Measurements from ENCODE around the gene TMEM117. TPM values are rescaled to one million over a fixed set of nuclear protein-coding genes. Genes with fewer than 3 reads are reported as not detected.
"Not testable (repeated sequence)": the region's sequence is repeated elsewhere in the genome, so short reads cannot be mapped to it uniquely, and the experiment has no call there.

TMEM117 gene
- total RNA-seq, 1 donor from 2014 or later: 11.6 TPM

DNA sequence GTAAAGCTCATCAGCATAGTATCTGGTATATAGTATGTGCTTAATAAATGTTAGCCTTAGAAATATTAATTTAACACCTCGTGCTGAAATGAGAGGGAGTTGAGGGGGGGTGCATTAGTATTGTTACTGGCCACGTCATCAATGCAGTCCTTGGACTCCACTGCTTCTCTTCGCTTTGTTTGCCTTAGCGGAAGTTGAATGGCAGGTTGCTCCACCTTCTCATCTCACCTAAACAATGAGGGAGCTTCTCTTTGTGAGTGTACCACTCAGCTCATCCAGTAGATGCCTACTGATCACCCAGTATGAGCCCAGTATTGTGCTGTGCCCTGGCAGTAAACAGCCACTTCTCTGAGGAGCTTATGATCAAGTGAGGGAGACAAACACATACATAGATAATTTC, 4.5 kb downstream of the TMEM117 start:
- Mint-ChIP-seq H3K4me1 (ENCODE audit: low read depth) (peaks cover 14% of the 10 kb centered on the region), H3K27me3 (peaks cover 4% of the 10 kb centered on the region), H3K9me3 (ENCODE audit: low read depth) (no peaks in the 10 kb centered on the region), H3K27ac (no peak overlapping the region), H3K36me3 (ENCODE audit: insufficient read depth) (no peaks in the 10 kb centered on the region), H3K4me3 (ENCODE audit: low read depth) (no peak overlapping the region)
- TF ChIP-seq, protein P1, sequence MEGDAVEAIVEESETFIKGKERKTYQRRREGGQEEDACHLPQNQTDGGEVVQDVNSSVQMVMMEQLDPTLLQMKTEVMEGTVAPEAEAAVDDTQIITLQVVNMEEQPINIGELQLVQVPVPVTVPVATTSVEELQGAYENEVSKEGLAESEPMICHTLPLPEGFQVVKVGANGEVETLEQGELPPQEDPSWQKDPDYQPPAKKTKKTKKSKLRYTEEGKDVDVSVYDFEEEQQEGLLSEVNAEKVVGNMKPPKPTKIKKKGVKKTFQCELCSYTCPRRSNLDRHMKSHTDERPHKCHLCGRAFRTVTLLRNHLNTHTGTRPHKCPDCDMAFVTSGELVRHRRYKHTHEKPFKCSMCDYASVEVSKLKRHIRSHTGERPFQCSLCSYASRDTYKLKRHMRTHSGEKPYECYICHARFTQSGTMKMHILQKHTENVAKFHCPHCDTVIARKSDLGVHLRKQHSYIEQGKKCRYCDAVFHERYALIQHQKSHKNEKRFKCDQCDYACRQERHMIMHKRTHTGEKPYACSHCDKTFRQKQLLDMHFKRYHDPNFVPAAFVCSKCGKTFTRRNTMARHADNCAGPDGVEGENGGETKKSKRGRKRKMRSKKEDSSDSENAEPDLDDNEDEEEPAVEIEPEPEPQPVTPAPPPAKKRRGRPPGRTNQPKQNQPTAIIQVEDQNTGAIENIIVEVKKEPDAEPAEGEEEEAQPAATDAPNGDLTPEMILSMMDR (IDR thresholded peaks at IDR 0.05; ENCODE audit: unreplicated experiment): no peak
- DNase-seq (ENCODE audit: low spot score, unreplicated experiment): no peak

DNA sequence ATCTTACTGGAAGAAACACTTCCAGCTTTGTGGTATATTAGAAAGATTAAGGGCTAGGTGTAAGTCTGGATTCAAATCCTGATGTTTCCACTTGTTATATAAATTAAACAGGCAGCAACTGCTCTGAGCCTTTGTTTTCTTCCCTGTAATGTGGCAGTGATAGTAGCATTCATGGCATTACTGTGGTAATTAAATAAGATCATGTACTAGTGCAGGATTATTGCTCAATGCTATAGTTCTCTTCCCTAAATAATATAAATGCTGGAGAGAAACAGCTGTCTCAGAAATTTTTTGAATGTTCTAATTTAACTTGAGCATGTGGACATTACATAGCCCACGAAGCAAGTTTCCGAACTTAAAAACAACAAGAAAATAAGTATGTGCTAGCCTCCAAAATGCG, 5.4 kb downstream of the TMEM117 start:
- TF ChIP-seq, protein P1 (IDR thresholded peaks at IDR 0.05; ENCODE audit: unreplicated experiment): no peak
- peaks cover 3% of the 10 kb centered on the region for H3K27me3 Mint-ChIP-seq
- peaks cover 14% of the 10 kb centered on the region for H3K4me1 Mint-ChIP-seq (ENCODE audit: low read depth)
- no peak overlapping the region for H3K4me3 Mint-ChIP-seq (ENCODE audit: low read depth)
- peaks cover under 1% of the 10 kb centered on the region for H3K9me3 Mint-ChIP-seq (ENCODE audit: low read depth)
- H3K36me3 Mint-ChIP-seq (ENCODE audit: insufficient read depth): peaks cover 7% of the 10 kb centered on the region
- no peak overlapping the region for H3K27ac Mint-ChIP-seq
- DNase-seq (ENCODE audit: low spot score, unreplicated experiment): no peak

DNA sequence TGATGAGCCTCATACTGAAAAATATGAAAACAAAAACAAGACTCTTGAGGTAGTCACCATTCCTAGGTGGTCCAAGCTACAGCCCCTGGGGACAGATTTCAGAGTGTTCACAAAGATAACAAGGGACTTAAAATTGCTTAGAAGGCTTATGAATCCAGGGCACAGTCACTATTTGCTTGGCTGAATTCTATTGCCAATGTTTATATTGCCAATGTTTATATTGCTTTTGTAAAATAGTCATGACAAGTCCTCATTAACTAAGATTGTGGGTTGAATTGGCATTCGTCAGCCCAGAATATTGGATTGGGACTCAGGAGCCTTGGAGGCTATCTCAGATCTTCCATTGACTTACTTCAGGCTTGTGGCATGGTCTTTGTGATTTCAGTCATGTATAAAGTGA, 6.4 kb downstream of the TMEM117 start:
- Mint-ChIP-seq H3K36me3 (ENCODE audit: insufficient read depth) (peaks cover 15% of the 10 kb centered on the region), H3K27ac (no peak overlapping the region), H3K4me1 (ENCODE audit: low read depth) (peaks cover 11% of the 10 kb centered on the region), H3K27me3 (peaks cover 3% of the 10 kb centered on the region), H3K9me3 (ENCODE audit: low read depth) (peaks cover 10% of the 10 kb centered on the region), H3K4me3 (ENCODE audit: low read depth) (no peak overlapping the region)
- no peak for DNase-seq (ENCODE audit: low spot score, unreplicated experiment)
- TF ChIP-seq, protein P1 (IDR thresholded peaks at IDR 0.05; ENCODE audit: unreplicated experiment): no peak

DNA sequence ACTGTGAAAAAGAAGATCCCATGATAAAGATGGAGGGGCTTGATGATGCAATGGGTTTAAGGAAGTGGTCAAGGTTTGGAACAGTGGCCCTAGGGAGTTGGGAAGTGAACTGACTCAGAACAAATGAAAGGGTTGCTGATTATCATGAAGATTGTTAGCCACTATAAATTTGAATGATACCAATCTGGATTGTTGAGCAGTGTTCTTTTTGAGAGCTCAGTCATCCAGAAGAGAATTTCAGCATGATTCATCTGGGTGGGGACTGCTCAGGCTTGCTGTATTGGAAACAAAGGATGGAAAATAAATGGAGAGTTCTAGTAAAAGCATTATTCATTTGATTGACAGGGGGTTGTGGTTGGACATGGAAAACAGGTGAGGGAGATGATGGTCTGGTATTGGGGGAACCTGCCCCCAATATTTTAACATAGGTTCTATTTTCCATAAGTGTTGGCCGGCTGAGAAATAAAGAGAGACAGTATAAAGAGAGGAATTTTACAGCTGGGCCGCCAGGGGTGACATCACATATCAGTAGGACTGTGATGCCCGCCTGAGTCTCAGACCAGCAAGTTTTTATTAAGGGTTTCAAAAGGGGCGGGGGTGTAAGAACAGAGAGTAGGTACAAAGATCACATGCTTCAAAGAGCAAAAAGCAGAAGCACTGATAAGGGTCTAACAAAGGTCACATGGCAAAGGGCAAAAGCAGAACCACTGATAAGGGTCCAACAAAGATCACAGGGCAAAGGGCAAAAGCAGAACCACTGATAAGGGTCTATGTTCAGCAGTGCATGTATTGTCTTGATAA, 11.7 kb downstream of the TMEM117 start:
- peak overlapping the region; percentile 17 for H3K27ac Mint-ChIP-seq
- not testable (repeated sequence) for H3K27me3 Mint-ChIP-seq; DNase-seq (ENCODE audit: low spot score, unreplicated experiment); H3K4me3 Mint-ChIP-seq (ENCODE audit: low read depth); H3K4me1 Mint-ChIP-seq (ENCODE audit: low read depth)
- H3K9me3 Mint-ChIP-seq (ENCODE audit: low read depth): peaks cover 25% of the 10 kb centered on the region
- H3K36me3 Mint-ChIP-seq (ENCODE audit: insufficient read depth): peaks cover 32% of the 10 kb centered on the region

DNA sequence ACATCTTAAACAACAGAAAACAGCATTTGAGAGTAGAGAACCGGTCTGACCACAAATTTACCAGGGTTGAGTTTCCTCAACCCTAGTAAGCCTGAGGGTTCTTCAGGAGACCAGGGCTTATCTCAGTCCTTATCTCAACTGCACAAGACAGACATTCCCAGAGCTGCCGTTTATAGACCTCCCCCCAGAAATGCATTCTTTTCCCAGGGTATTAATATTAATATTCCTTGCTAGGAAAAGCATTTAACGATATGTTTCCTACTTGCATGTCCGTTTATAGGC, 12.3 kb downstream of the TMEM117 start:
- Mint-ChIP-seq H3K36me3 (ENCODE audit: insufficient read depth) (peaks cover 32% of the 10 kb centered on the region), H3K9me3 (ENCODE audit: low read depth) (peaks cover 25% of the 10 kb centered on the region), H3K4me3 (ENCODE audit: low read depth) (no peak overlapping the region), H3K27me3 (no peaks in the 10 kb centered on the region), H3K27ac (no peak overlapping the region), H3K4me1 (ENCODE audit: low read depth) (peaks cover 2% of the 10 kb centered on the region)
- no peak for DNase-seq (ENCODE audit: low spot score, unreplicated experiment)
- TF ChIP-seq, protein P1 (IDR thresholded peaks at IDR 0.05; ENCODE audit: unreplicated experiment): no peak

DNA sequence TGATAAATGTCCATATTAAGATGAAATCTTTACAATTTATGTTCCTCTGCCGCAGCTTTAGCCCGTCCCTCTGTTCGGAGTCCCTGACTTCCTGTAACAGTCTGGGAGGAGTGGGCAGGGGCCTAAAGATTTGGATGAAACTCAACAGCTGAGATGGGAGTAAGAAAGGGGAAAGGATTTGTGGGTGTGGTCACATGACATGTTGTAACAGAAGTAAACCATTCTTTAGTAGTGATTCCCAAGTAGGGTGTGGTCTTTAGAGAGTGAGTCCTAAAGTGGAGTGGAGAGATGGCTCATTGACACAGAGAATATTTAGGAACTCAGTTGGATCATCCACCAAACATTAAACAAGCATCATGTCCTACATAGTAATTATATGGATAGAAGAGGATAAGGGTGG, 12.9 kb downstream of the TMEM117 start:
- H3K4me3 Mint-ChIP-seq (ENCODE audit: low read depth): no peak overlapping the region
- TF ChIP-seq, protein P1 (IDR thresholded peaks at IDR 0.05; ENCODE audit: unreplicated experiment): no peak
- H3K27me3 Mint-ChIP-seq: no peaks in the 10 kb centered on the region
- no peak for DNase-seq (ENCODE audit: low spot score, unreplicated experiment)
- peaks cover 5% of the 10 kb centered on the region for H3K4me1 Mint-ChIP-seq (ENCODE audit: low read depth)
- H3K27ac Mint-ChIP-seq: peak overlapping the region; percentile 18
- H3K36me3 Mint-ChIP-seq (ENCODE audit: insufficient read depth): peaks cover 32% of the 10 kb centered on the region
- peaks cover 25% of the 10 kb centered on the region for H3K9me3 Mint-ChIP-seq (ENCODE audit: low read depth)

Measured in progenitor cell of endocrine pancreas (in vitro differentiated cells).